BLaER1 treated with 17β-estradiol and CSF1 and Interleukin-3, amounts not matched to agents 10 nM and 100 nM (cell line): ENCODE data around the gene ABHD15.

Experiments
- H3K27ac ChIP-seq, 11 experiments: shearing (Covaris generic); formaldehyde crosslinking; 2 replicates each; pipeline ENCODE4 v1.8.1; 2022
- H3K27me3 ChIP-seq, 11 experiments: shearing (Covaris generic); formaldehyde crosslinking; 2 replicates each; pipeline ENCODE4 v1.8.1; 2022
- H3K36me3 ChIP-seq, 11 experiments: shearing (Covaris generic); formaldehyde crosslinking; 2 replicates each; pipeline ENCODE4 v1.8.1; 2022
- H3K4me1 ChIP-seq, 10 experiments: shearing (Covaris generic); formaldehyde crosslinking; 2 replicates each; pipeline ENCODE4 v1.8.1; 2022
- H3K4me2 ChIP-seq, 11 experiments: shearing (Covaris generic); formaldehyde crosslinking; 2 replicates each; pipeline ENCODE4 v1.8.1; 2022
- H3K4me3 ChIP-seq, 10 experiments: shearing (Covaris generic); formaldehyde crosslinking; 2 replicates each; pipeline ENCODE4 v1.8.1; 2022
- H3K9ac ChIP-seq, 11 experiments: shearing (Covaris generic); formaldehyde crosslinking; 2 replicates each; pipeline ENCODE4 v1.8.1; 2022
- H3K9me3 ChIP-seq, 11 experiments: shearing (Covaris generic); formaldehyde crosslinking; replicated peaks in 1 of 11; 2 replicates each; pipeline ENCODE4 v1.8.1; 2022
- H4K20me1 ChIP-seq, 11 experiments: shearing (Covaris generic); formaldehyde crosslinking; 2 replicates each; pipeline ENCODE4 v1.8.1; 2022
- Cebpa-rat ChIP-seq, 11 experiments: shearing (Covaris generic); IDR thresholded peaks; 2 replicates each; pipeline ENCODE4 v1.8.1; 2022

Gene ABHD15

DNA sequence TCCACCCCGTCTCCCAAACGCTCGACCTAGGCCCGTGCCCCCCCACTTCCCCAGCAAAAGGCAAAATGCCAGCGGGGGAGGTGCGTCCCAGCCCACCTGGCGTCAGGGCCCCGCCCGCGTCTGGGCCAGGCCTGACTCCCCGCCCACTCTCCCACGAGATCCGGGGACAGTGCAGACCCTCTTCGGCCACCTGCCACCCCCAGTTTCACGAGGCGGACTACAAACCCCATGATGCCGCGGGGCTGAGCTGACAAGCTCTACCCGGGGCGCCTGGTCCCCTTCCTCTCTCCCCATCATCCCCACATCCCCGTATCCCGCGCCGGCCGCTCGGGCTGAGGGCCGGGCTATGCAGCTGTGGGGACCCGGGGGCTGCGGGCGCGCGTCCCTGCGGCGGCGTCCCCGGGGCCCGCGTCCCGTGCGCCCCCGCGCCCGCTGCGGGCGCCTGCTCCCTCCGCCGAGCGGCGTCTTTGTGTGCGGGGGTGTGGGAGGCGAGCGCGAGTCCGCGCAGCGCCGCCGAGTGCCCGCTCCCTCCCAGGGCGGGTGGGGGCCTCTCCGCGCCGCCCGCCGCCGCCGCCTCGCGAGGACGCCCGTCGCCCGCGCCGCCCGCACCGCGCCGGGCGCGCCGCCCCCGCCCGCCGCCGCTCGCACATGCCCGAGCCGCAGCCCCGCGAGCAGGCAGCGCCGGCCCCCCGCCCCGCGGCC lies 26.2 kb upstream of the ABHD15 start, which contains the start of gene ANKRD13B:
TSS of gene ANKRD13B (plus strand) at position 283 of the 702 bp plus-strand sequence. CDS start 490 bp downstream, outside the sequence.
- Histone ChIP-seq H3K9me3 (no peaks in the 10 kb centered on the region), H3K9ac (peak within 1 kb of the TSS; percentile 69 to 93 (median 87)), H3K27me3 (no peaks in the 10 kb centered on the region), H3K4me1 (peaks cover 71 to 79% (median 75%) of the 10 kb centered on the region in 10 experiments), H3K27ac (peak within 1 kb of the TSS in 9 of 11 experiments; percentile 37 to 91 (median 84); a peak in 18 of 22 replicates), H3K4me3 (peak within 1 kb of the TSS; percentile 81 to 95 (median 90)), H4K20me1 (peaks cover under 1 to 61% (median 51%) of the 10 kb centered on the region in 11 experiments; a peak in 21 of 22 replicates), H3K4me2 (peak within 1 kb of the TSS; percentile 93 to 100 (median 99)), H3K36me3 (no peaks in the 10 kb centered on the region)
- no peak for TF ChIP-seq Cebpa-rat (IDR thresholded peaks at IDR 0.05)

DNA sequence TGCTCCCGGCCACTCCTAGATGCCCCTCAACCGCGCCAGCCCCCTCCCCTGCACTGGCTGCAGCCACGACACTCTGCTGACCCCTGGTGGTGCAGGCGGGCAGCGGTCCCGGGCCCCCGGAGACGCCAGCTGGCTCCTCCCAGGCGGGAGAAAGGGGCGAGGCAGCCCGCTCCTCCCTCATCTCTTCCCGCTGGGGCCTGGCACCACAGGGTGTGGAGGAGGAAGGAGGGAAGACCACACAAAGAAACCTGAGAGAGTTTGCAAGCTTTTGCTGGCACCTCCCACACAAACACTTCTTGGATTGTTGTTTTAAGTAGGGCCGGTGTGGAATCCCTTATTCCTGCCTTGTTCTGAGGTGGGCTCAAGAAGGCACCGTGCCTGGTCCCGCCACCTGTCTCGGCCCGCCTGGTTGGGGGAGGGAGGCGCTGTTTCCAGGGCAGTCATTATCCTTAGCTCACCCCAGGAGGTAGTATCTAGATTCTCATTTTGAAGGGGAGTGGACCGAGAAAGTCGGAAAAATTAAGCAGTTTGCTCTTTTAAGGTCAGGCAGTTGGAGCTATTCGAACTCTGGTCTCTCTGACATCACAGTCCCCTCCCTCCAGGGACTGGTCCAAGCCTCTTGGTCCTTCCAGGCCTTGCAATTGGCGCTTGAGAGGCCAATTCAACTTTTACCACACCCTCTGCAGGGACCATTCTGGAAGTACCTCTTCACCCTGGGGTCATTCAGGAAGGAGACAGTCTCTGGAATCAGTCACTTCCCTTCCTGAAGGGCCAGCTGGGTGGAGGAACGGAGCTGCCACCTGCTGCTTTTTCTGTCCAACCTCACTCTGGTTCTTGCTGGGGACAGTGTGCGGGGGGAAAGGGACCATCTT lies 25.1 kb upstream of the ABHD15 start:
- H3K27me3 ChIP-seq: no peaks in the 10 kb centered on the region
- peak overlapping the region in 9 of 11 experiments; percentile 84 to 91 (median 85); a peak in 18 of 22 replicates for H3K27ac ChIP-seq
- H3K4me2 ChIP-seq: peak overlapping the region; percentile 93 to 100 (median 99)
- no peaks in the 10 kb centered on the region for H3K9me3 ChIP-seq
- H3K9ac ChIP-seq: peak overlapping the region in 9 of 11 experiments; percentile 82 to 93 (median 87); a peak in 18 of 22 replicates
- peaks cover 0 to 6% (median 0%) of the 10 kb centered on the region in 11 experiments; a peak in 2 of 22 replicates for H3K36me3 ChIP-seq
- H4K20me1 ChIP-seq: peaks cover 8 to 61% (median 51%) of the 10 kb centered on the region in 11 experiments; a peak in 21 of 22 replicates
- TF ChIP-seq Cebpa-rat (IDR thresholded peaks at IDR 0.05): no peak
- peaks cover 73 to 79% (median 75%) of the 10 kb centered on the region in 10 experiments for H3K4me1 ChIP-seq
- H3K4me3 ChIP-seq: peak overlapping the region; percentile 81 to 95 (median 90)

DNA sequence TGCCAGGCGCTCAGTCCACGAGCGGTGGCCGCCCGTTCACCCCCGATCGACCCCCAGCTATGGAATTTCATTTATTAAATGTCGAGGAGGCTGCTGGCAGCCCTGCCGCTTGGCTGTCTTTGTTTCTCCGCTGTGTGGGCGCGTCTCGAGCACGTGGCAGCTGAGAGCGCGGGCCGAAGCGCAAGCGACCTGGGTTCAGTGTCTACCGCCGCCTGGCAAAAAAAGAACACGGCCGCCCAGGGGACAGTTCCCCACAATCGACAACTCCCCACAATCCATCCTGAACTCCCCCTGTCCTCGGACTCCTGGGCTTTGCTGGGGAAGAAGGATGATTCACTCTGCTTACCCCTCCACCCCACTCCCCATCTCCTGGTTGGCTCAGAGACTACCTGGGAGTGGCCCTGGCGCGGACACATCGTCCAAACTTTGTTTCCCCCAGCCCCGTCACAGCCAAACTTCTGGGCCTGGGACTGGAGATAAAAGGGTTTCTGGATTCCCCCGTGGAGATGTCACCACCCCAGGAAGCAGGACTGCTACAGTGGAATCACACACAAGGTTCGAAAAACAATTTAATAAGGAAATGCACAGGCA lies 24.4 kb upstream of the ABHD15 start:
- H3K9me3 ChIP-seq: no peaks in the 10 kb centered on the region
- peak overlapping the region in 10 of 11 experiments; percentile 7 to 91 (median 85); a peak in 19 of 22 replicates for H3K27ac ChIP-seq
- peaks cover 0 to 6% (median 0%) of the 10 kb centered on the region in 11 experiments; a peak in 2 of 22 replicates for H3K36me3 ChIP-seq
- peak overlapping the region; percentile 93 to 100 (median 99) for H3K4me2 ChIP-seq
- H3K27me3 ChIP-seq: no peaks in the 10 kb centered on the region
- peak overlapping the region; percentile 82 to 93 (median 87); a peak in 21 of 22 replicates for H3K9ac ChIP-seq
- H3K4me3 ChIP-seq: peak overlapping the region; percentile 81 to 95 (median 88)
- TF ChIP-seq Cebpa-rat (IDR thresholded peaks at IDR 0.05): no peak
- peaks cover 73 to 79% (median 75%) of the 10 kb centered on the region in 10 experiments for H3K4me1 ChIP-seq
- peaks cover 8 to 61% (median 51%) of the 10 kb centered on the region in 11 experiments; a peak in 21 of 22 replicates for H4K20me1 ChIP-seq

DNA sequence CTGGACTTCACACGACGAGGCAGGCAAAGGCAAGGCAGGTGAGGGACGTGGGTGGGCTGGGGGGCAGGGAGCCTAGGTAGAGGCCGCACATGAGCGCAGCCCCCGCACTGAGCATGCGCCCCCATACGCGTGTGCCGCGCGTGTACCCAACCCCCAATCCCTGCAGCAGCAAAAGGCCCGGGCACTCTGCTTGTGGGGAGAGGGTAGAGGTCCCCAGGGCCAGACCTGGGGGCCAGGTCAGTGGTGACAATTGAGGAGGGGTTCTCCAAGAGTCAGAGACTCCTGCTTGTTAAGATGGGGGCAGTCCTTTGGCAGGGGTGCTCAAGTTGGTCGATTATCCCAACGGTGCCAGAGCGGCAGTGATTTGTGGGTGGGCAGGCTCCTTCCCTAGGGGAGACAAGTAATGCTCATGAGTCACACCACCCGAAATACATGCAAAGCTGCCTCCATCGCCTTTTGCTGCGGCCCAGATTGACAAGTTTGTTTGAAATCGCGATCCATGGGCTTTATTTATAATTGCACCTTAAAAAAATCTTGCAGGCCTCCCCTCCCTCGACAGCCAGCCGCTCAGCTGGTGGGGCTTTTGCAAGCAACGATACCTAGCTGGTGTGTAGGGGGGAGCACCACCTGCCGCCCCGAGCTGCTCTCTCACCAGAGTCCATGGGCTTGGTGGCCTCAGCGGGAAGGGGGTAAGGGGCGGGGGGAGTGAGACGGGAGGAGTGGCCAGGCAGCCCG lies 23.7 kb upstream of the ABHD15 start:
- Histone ChIP-seq H3K27me3 (no peaks in the 10 kb centered on the region), H3K9ac (peak overlapping the region; percentile 82 to 93 (median 87); a peak in 21 of 22 replicates), H3K9me3 (no peaks in the 10 kb centered on the region), H3K4me3 (peak overlapping the region; percentile 81 to 95 (median 89)), H3K27ac (peak overlapping the region in 10 of 11 experiments; percentile 7 to 91 (median 85); a peak in 19 of 22 replicates), H3K36me3 (peaks cover 0 to 6% (median 0%) of the 10 kb centered on the region in 11 experiments; a peak in 2 of 22 replicates), H4K20me1 (peaks cover 8 to 61% (median 51%) of the 10 kb centered on the region in 11 experiments; a peak in 21 of 22 replicates), H3K4me2 (peak overlapping the region; percentile 93 to 100 (median 99)), H3K4me1 (peaks cover 73 to 79% (median 75%) of the 10 kb centered on the region in 10 experiments)
- no peak for TF ChIP-seq Cebpa-rat (IDR thresholded peaks at IDR 0.05)

DNA sequence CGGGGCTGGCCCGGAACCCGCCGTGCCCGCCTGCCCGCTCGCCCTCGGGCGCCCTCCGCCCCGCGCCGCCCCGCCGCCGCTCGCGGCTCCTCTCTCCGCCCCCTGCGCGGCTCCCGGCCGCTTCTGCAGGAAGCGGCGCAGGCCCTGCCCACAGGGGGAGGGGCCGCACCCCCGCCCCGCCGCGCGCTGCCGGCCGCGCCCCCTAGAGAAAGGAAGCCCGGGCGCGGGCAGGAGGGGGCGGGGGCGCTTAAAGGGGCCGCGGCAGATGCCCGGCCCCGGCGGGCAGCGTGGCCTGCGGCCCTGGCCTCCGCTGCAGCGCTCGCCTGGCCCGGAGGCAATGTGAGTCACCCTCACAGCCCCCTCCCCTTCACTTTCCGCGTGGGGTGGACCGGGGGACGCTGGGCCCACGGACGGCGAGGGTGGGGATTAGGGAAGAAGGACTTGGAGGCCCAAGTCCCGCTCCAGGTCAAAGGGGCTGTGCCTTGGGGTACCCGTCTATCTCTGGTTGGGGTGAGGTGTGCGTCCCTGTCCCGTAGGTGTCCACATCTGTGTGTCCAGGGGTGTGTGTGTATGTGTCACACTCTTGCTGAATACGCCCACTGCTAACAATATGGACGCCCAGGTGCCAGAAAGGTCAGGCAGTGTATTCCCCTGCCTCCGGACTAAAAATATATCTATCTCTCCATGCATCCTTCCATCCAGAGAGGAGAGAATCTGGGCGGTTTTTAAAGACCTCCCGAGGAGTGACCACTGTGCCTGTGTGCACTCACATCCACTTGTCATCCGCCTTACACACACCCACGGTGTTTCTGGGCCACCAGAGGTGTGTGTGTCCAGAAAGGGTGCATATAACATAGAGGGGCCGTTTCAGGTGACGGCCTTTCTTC lies 22.9 kb upstream of the ABHD15 start, which contains the start of gene GIT1:
TSS of gene GIT1 (minus strand) at position 125 of the 887 bp plus-strand sequence. CDS start 270 bp downstream, outside the sequence.
- peak within 1 kb of the TSS; percentile 97 to 100 (median 99) for H3K4me2 ChIP-seq
- peak within 1 kb of the TSS; percentile 59 to 91 (median 85) for H3K27ac ChIP-seq
- H4K20me1 ChIP-seq: peaks cover 8 to 61% (median 50%) of the 10 kb centered on the region in 11 experiments; a peak in 21 of 22 replicates
- H3K9me3 ChIP-seq: no peaks in the 10 kb centered on the region
- peaks cover 0 to 6% (median 0%) of the 10 kb centered on the region in 11 experiments; a peak in 2 of 22 replicates for H3K36me3 ChIP-seq
- peak within 1 kb of the TSS; percentile 81 to 95 (median 89) for H3K4me3 ChIP-seq
- H3K4me1 ChIP-seq: peaks cover 73 to 79% (median 76%) of the 10 kb centered on the region in 10 experiments
- TF ChIP-seq Cebpa-rat (IDR thresholded peaks at IDR 0.05): no peak
- no peaks in the 10 kb centered on the region for H3K27me3 ChIP-seq
- peak within 1 kb of the TSS; percentile 82 to 93 (median 87) for H3K9ac ChIP-seq

DNA sequence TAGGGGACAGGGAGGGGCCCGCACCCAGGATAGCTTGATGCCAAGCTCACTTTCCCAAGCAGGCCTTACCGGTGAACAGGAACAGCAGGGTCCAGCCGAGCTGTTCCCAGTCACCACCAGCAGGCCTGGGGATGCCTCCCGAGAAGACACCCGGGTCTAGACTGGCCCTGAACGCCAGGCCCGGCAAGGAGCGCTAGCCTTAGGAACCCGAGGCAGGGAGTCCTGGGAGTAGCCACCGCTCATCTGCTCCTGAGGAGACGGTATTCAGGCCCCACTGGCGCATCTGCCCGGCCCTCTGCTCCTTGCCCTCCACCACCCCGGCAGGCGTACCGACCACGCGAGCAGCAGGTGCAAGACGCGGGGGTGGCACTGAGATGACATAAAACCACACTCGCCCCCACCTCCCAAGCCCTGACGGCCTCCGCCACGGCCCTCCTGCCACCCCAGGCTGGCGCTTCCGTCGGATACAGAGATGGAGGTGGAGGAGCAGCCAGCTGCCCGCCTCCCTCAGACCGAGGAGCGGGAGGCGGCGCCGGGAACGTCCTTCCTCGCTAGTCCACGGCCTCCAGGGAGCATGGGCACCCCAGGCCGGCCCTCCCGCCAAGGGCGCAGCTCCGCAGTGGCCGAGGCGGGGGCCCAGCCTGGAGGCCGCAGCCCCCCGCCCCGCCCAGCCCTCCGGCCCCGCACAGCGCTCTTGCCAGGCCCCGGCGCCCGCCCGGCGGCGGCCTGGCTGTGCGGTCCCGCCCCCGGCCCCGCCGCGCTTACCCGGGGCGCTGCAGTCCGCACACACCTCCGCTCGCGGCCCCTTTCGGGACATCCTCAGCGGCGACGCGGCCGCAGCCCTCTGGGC lies 21.9 kb upstream of the ABHD15 start:
- Histone ChIP-seq H3K4me1 (peaks cover 74 to 80% (median 77%) of the 10 kb centered on the region in 10 experiments), H3K27me3 (no peaks in the 10 kb centered on the region), H4K20me1 (peaks cover 8 to 61% (median 51%) of the 10 kb centered on the region in 11 experiments; a peak in 21 of 22 replicates), H3K9me3 (no peaks in the 10 kb centered on the region), H3K9ac (peak overlapping the region; percentile 82 to 93 (median 87)), H3K4me3 (peak overlapping the region; percentile 81 to 95 (median 89)), H3K36me3 (peaks cover 0 to 6% (median 0%) of the 10 kb centered on the region in 11 experiments; a peak in 4 of 22 replicates), H3K27ac (peak overlapping the region; percentile 59 to 91 (median 85)), H3K4me2 (peak overlapping the region; percentile 90 to 100 (median 99))
- TF ChIP-seq Cebpa-rat (IDR thresholded peaks at IDR 0.05): no peak
